Fibroblast of lung (primary cell): ENCODE measurements around the gene DCP1B.

Experiments
- CTCF ChIP-seq, 2 donors: IDR thresholded peaks in 1 of 2; conservative IDR thresholded peaks in 1 of 2; 1 replicate in 1 of 2; 2 replicates in 1 of 2; pipeline ENCODE4 v1.5.1; 2011 to 2012; ENCODE audit warnings: low read length in 2 of 2, control low read depth in 1 of 2, inconsistent platforms in 1 of 2, low read depth in 1 of 2, mild to moderate bottlenecking in 1 of 2
- EZH2 ChIP-seq: IDR thresholded peaks from 2 replicates; pipeline ENCODE4 v1.5.1; 2012; ENCODE audit warnings: low read length, control low read depth, mild to moderate bottlenecking; ENCODE audit errors: missing control alignments

GRCh38 chr12:1995205-1995896, 8.9 kb downstream of the DCP1B start:
- no peak for TF ChIP-seq CTCF (conservative IDR thresholded peaks at IDR 0.05 in 1 of 2, IDR thresholded peaks at IDR 0.05 in 1 of 2; ENCODE audit: low read depth in 1 of 2, low read length in 2 of 2)
- no peak for TF ChIP-seq EZH2
